GM12878 (cell line): ENCODE measurements around the gene LTBP3. TPM values are rescaled to one million over a fixed set of nuclear protein-coding genes. Genes with fewer than 3 reads are reported as not detected.

Experiments used
- ATAC-seq: fragments of 200-7000 bp; cut with Tn5 transposase; 3 replicates; pipeline ENCODE4 v1.9.1; 2020; ENCODE audit warnings: mild to moderate bottlenecking, moderate library complexity
- BruUV-seq: library from RNA; stranded (reverse); fragments of 400-500 nt; replicated peaks from 2 replicates; lab custom pipeline; 2021; lab: Mats Ljungman, UMichigan
- CTCF ChIA-PET: fragments of 300-600 bp; sonication (Branson Sonifier 250); formaldehyde crosslinking; extraction: SDS; loops from one replicate; lab custom pipeline; 2021; ENCODE audit warnings: inconsistent platforms; lab: Yijun Ruan, JAX
- POLR2A ChIA-PET: fragments of 350-600 bp; formaldehyde crosslinking; extraction: SDS; loops from one replicate; lab custom pipeline; 2021; ENCODE audit warnings: inconsistent platforms; lab: Charles Lee
- RAD21 ChIA-PET: fragments of 300-600 bp; sonication (Branson Sonifier 250); formaldehyde crosslinking; loops from one replicate; lab custom pipeline; 2023; ENCODE audit warnings: antibody characterized with exemption; ENCODE audit not compliant: unreplicated experiment; lab: Charles Lee
- SMC1A ChIA-PET: fragments of 300-600 bp; sonication (Branson Sonifier 250); formaldehyde crosslinking; loops from one replicate; lab custom pipeline; 2023; ENCODE audit not compliant: unreplicated experiment, uncharacterized antibody; lab: Charles Lee
- DNase-seq: peaks from one replicate; pipeline ENCODE4 v3.0.0-alpha.2; 2011; ENCODE audit warnings: low read depth, low spot score
- FAIRE-seq: peaks from 3 replicates; lab custom pipeline; 2011; peaks lifted over from hg19 to GRCh38; lab: Jason Lieb, UNC
- H2AFZ ChIP-seq: 2 replicates; pipeline ENCODE4 v1.6.0; 2011; ENCODE audit warnings: low read depth, low read length, control low read depth; ENCODE audit not compliant: control insufficient read depth
- H3K27ac ChIP-seq: 2 replicates; pipeline ENCODE4 v1.5.1; 2011; ENCODE audit warnings: control low read depth; ENCODE audit not compliant: control insufficient read depth, insufficient read depth
- H3K27me3 ChIP-seq, 2 experiments: replicated peaks in 1 of 2; 2 replicates each; pipeline versions ENCODE4 v1.6.0 to v1.6.1; 2011; ENCODE audit warnings: low read length in 1 of 2; ENCODE audit not compliant: control insufficient read depth in 2 of 2, insufficient read depth in 2 of 2
- H3K36me3 ChIP-seq, 2 experiments: 2 replicates each; pipeline ENCODE4 v1.5.1; 2011; ENCODE audit warnings: low read length in 1 of 2; ENCODE audit not compliant: control insufficient read depth in 2 of 2, insufficient read depth in 2 of 2
- H3K4me1 ChIP-seq: 2 replicates; pipeline ENCODE4 v1.6.1; 2011; ENCODE audit warnings: mild to moderate bottlenecking, low read length, moderate library complexity, mixed read lengths; ENCODE audit not compliant: control insufficient read depth, insufficient read depth
- H3K4me2 ChIP-seq: 2 replicates; pipeline ENCODE4 v1.6.0; 2011; ENCODE audit warnings: control low read depth; ENCODE audit not compliant: control insufficient read depth, insufficient read depth
- H3K4me3 ChIP-seq: fragments of 200-600 bp; sonication (generic); 2 replicates; pipeline ENCODE4 v1.5.1; 2016
- H3K79me2 ChIP-seq: 2 replicates; pipeline ENCODE4 v1.6.0; 2011; ENCODE audit warnings: low read length; ENCODE audit not compliant: control insufficient read depth, insufficient read depth
- H3K9ac ChIP-seq: 2 replicates; pipeline ENCODE4 v1.8.0; 2011; ENCODE audit warnings: low read length, control low read depth, mixed read lengths; ENCODE audit not compliant: control insufficient read depth, insufficient read depth
- H3K9me3 ChIP-seq: replicated peaks from 3 replicates; pipeline ENCODE4 v1.5.1; 2011; ENCODE audit warnings: mild to moderate bottlenecking, low read length; ENCODE audit not compliant: control insufficient read depth, insufficient read depth
- H4K20me1 ChIP-seq: 2 replicates; pipeline ENCODE4 v1.6.0; 2011; ENCODE audit not compliant: control insufficient read depth, insufficient read depth
- POLR2A ChIP-seq: IDR thresholded peaks from 2 replicates; pipeline ENCODE4 v1.6.1; 2011; ENCODE audit warnings: low read depth, mild to moderate bottlenecking, low read length
- SUZ12 ChIP-seq: fragments of 200-600 bp; sonication (generic); IDR thresholded peaks from one replicate; pipeline ENCODE4 v1.6.1; 2018; ENCODE audit warnings: antibody characterized with exemption, mild to moderate bottlenecking; ENCODE audit not compliant: unreplicated experiment
- YY1 ChIP-seq: IDR thresholded peaks from 2 replicates; pipeline ENCODE4 v1.6.1; 2011; ENCODE audit warnings: low read depth, mild to moderate bottlenecking, low read length
- WGBS: methylation state at CpG from one replicate; pipeline ENCODE4 v1.1.6; 2016; ENCODE audit warnings: low lambda C conversion rate; ENCODE audit not compliant: insufficient replicate concordance, insufficient coverage; ENCODE audit errors: missing lambda C conversion rate; 5-methylcytosine and 5-hydroxymethylcytosine counted together
- in situ Hi-C: fragments of 300-500 bp; cut with MboI; formaldehyde crosslinking; loops from 9 replicates; pipeline ENCODE4 v1.14.3; 2018; ENCODE audit warnings: mixed read lengths
- intact Hi-C: fragments of 100-400 bp; cut with micrococcal nuclease; formaldehyde crosslinking; loops from one replicate; pipeline ENCODE4 v1.14.2; 2022; ENCODE audit not compliant: unreplicated experiment
- polyA plus RNA-seq, 11 experiments: library from polyadenylated mRNA; depleted of rRNA in 4 of 11; unstranded in 6 of 11; stranded (reverse) in 5 of 11; fragments of >200 nt; fragmentation: Nextera tagmentation in 4 of 11; fragmentation: Illumina TruSeq in 1 of 11; extraction: Ambion mirVana in 4 of 11; extraction: Trizol in 1 of 11; gene quantifications; 1 replicate in 1 of 11; 2 replicates in 10 of 11; pipeline versions ENCODE4 v1.2.1 to v1.2.3, GENCODE V29; 2011 to 2016; ENCODE audit warnings: inconsistent platforms in 2 of 11, missing spikeins in 2 of 11, low read depth in 1 of 11
- total RNA-seq, 4 experiments: library from RNA; depleted of rRNA in 3 of 4; stranded (reverse); fragments of >200 nt in 3 of 4; fragmentation: Illumina TruSeq in 1 of 4; extraction: Trizol in 1 of 4; gene quantifications; 2 replicates each; pipeline versions ENCODE4 v1.2.1 to v1.2.3, GENCODE V29; 2013 to 2021
- TF ChIP-seq, protein P1 (sequence below): fragments of 450-650 bp; IDR thresholded peaks from 2 replicates; pipeline ENCODE4 v1.6.1; 2016; ENCODE audit warnings: mild to moderate bottlenecking

LTBP3 gene
- total and polyA plus RNA-seq, 10 of the 15 experiments (the other 5 are each of a cell fraction or from before 2014, with no cell fraction given) = 2.2 to 12.2 (median 6.2) TPM; not detected in 2

- no TSS peak for BruUV-seq
- intact Hi-C loops = no loop called here
- in situ Hi-C loops = no loop called here
- SMC1A ChIA-PET = no interaction called here
- Histone ChIP-seq H3K9me3 (no peaks in the 10 kb centered on the region), H3K79me2 (peaks cover 20% of the 10 kb centered on the region), H3K27ac (no peak overlapping the region), H3K9ac (no peak overlapping the region), H3K4me2 (no peak overlapping the region), H3K36me3 (peaks cover 17% of the 10 kb centered on the region in 2 experiments; a peak in 3 of 4 replicates), H4K20me1 (no peaks in the 10 kb centered on the region), H3K4me3 (no peak overlapping the region)
- WGBS = 74% methylated on average over 8 of the region's 8 CpGs
- RAD21 ChIA-PET = interaction anchor here (0.6 kb wide), 1 partner anchor 58 kb away, joined by 3 read pairs; no protein-coding TSS in a partner anchor
- POLR2A ChIA-PET = no interaction called here
- CTCF ChIA-PET = interaction anchor here (2.3 kb wide), 1 partner anchor 10 kb away, joined by 9 read pairs; no protein-coding TSS in a partner anchor
- ATAC-seq = no peak
- TF ChIP-seq POLR2A = peak; percentile 66
- TF ChIP-seq, protein P1, sequence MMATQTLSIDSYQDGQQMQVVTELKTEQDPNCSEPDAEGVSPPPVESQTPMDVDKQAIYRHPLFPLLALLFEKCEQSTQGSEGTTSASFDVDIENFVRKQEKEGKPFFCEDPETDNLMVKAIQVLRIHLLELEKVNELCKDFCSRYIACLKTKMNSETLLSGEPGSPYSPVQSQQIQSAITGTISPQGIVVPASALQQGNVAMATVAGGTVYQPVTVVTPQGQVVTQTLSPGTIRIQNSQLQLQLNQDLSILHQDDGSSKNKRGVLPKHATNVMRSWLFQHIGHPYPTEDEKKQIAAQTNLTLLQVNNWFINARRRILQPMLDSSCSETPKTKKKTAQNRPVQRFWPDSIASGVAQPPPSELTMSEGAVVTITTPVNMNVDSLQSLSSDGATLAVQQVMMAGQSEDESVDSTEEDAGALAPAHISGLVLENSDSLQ = no peak
- TF ChIP-seq YY1 = no peak
- TF ChIP-seq, all 136 proteins: peak for 1
- no peak for FAIRE-seq
- H3K27me3 ChIP-seq = no peaks in the 10 kb centered on the region
- H2AFZ ChIP-seq = no peak overlapping the region
- H3K4me1 ChIP-seq = peaks cover 38% of the 10 kb centered on the region
- DNase-seq = no peak
Observed at GRCh38 chr11:65584106-65584505, 25.9 kb upstream of the LTBP3 start.

GRCh38 chr11:65583589-65583988 lies 25.4 kb upstream of the LTBP3 start:
- no peaks in the 10 kb centered on the region for H3K9me3 ChIP-seq
- ChIA-PET RAD21 (interaction anchor here (0.6 kb wide), 1 partner anchor 58 kb away, joined by 3 read pairs; no protein-coding TSS in a partner anchor), POLR2A (no interaction called here)
- H3K4me3 ChIP-seq = no peak overlapping the region
- no peak overlapping the region for H3K9ac ChIP-seq
- H3K36me3 ChIP-seq = peaks cover 17% of the 10 kb centered on the region in 2 experiments; a peak in 3 of 4 replicates
- no TSS peak for BruUV-seq
- 85% methylated on average over 10 of the region's 10 CpGs for WGBS
- no peak overlapping the region for H3K27ac ChIP-seq
- H2AFZ ChIP-seq = no peak overlapping the region
- H3K4me1 ChIP-seq = peaks cover 33% of the 10 kb centered on the region
- TF ChIP-seq SUZ12 = no peak
- TF ChIP-seq, all 136 proteins: peak for 0
- in situ Hi-C loops (no loop called here), intact Hi-C loops (no loop called here)
- CTCF ChIA-PET = interaction anchor here (2.3 kb wide), 1 partner anchor 10 kb away, joined by 9 read pairs; no protein-coding TSS in a partner anchor
- SMC1A ChIA-PET = no interaction called here
- H3K4me2 ChIP-seq = no peak overlapping the region
- FAIRE-seq = no peak
- peaks cover 20% of the 10 kb centered on the region for H3K79me2 ChIP-seq
- no peak for ATAC-seq
- no peak for DNase-seq
- H3K27me3 ChIP-seq = no peaks in the 10 kb centered on the region
- no peaks in the 10 kb centered on the region for H4K20me1 ChIP-seq
